Measurements from ENCODE around the gene TSPEAR. TPM values are rescaled to one million over a fixed set of nuclear protein-coding genes. Genes with fewer than 3 reads are reported as not detected.

The TSPEAR gene
- total RNA-seq, 2 donors from 2014 or later, result not detected

GRCh38 chr21:44511219-44511937 is 200.0 kb downstream of the TSPEAR start:
- no peaks in the 10 kb centered on the region for H3K36me3 ChIP-seq
- DNase-seq (ENCODE audit: low spot score), result no peak
- H3K4me1 ChIP-seq (ENCODE audit: control insufficient read depth in 1 of 2, low read depth in 2 of 2), result peaks cover 0 to 6% of the 10 kb centered on the region in 2 donors
- no peak overlapping the region for H3K4me3 ChIP-seq
- no peak overlapping the region for H3K27ac ChIP-seq
- no peaks in the 10 kb centered on the region for H3K27me3 ChIP-seq (replicated peaks; ENCODE audit: insufficient read depth)
- ATAC-seq (ENCODE audit: insufficient number of reproducible peaks, low FRiP score, low read depth), result no peak
- no peaks in the 10 kb centered on the region for H3K9me3 ChIP-seq
- no peak for TF ChIP-seq CTCF (IDR thresholded peaks at IDR 0.05)

GRCh38 chr21:44510508-44511218 is 200.7 kb downstream of the TSPEAR start:
- no peak overlapping the region for H3K27ac ChIP-seq
- no peaks in the 10 kb centered on the region for H3K27me3 ChIP-seq (replicated peaks; ENCODE audit: insufficient read depth)
- H3K4me3 ChIP-seq, result no peak overlapping the region
- peak; percentile 54 for TF ChIP-seq CTCF (IDR thresholded peaks at IDR 0.05)
- no peaks in the 10 kb centered on the region for H3K9me3 ChIP-seq
- H3K4me1 ChIP-seq (ENCODE audit: control insufficient read depth in 1 of 2, low read depth in 2 of 2), result peaks cover 0 to 6% of the 10 kb centered on the region in 2 donors
- no peaks in the 10 kb centered on the region for H3K36me3 ChIP-seq
- ATAC-seq (ENCODE audit: insufficient number of reproducible peaks, low FRiP score, low read depth) (no peak), DNase-seq (ENCODE audit: low spot score) (no peak)

GRCh38 chr21:44510109-44510507 is 201.3 kb downstream of the TSPEAR start:
- H3K27ac ChIP-seq, result no peak overlapping the region
- no peaks in the 10 kb centered on the region for H3K36me3 ChIP-seq
- H3K4me3 ChIP-seq, result no peak overlapping the region
- DNase-seq (ENCODE audit: low spot score) (no peak), ATAC-seq (ENCODE audit: insufficient number of reproducible peaks, low FRiP score, low read depth) (no peak)
- H3K9me3 ChIP-seq, result no peaks in the 10 kb centered on the region
- TF ChIP-seq CTCF (IDR thresholded peaks at IDR 0.05), result no peak
- peaks cover 0 to 6% of the 10 kb centered on the region in 2 donors for H3K4me1 ChIP-seq (ENCODE audit: control insufficient read depth in 1 of 2, low read depth in 2 of 2)
- no peaks in the 10 kb centered on the region for H3K27me3 ChIP-seq (replicated peaks; ENCODE audit: insufficient read depth)

- Histone ChIP-seq H3K4me3 (no peak overlapping the region), H3K9me3 (no peaks in the 10 kb centered on the region), H3K27ac (no peak overlapping the region), H3K27me3 (replicated peaks; ENCODE audit: insufficient read depth) (no peaks in the 10 kb centered on the region), H3K4me1 (ENCODE audit: control insufficient read depth in 1 of 2, low read depth in 2 of 2) (peaks cover 0 to 6% of the 10 kb centered on the region in 2 donors), H3K36me3 (no peaks in the 10 kb centered on the region)
- no peak for ATAC-seq (ENCODE audit: insufficient number of reproducible peaks, low FRiP score, low read depth)
- TF ChIP-seq CTCF (IDR thresholded peaks at IDR 0.05), result no peak
- no peak for DNase-seq (ENCODE audit: low spot score)
Measured at GRCh38 chr21:44509539-44509938, 201.8 kb downstream of the TSPEAR start.

GRCh38 chr21:44508711-44509445 is 202.5 kb downstream of the TSPEAR start:
- DNase-seq (ENCODE audit: low spot score) (no peak), ATAC-seq (ENCODE audit: insufficient number of reproducible peaks, low FRiP score, low read depth) (no peak)
- Histone ChIP-seq H3K27ac (no peak overlapping the region), H3K4me3 (no peak overlapping the region), H3K27me3 (replicated peaks; ENCODE audit: insufficient read depth) (no peaks in the 10 kb centered on the region), H3K9me3 (no peaks in the 10 kb centered on the region), H3K4me1 (ENCODE audit: control insufficient read depth in 1 of 2, low read depth in 2 of 2) (peaks cover 0 to 6% of the 10 kb centered on the region in 2 donors), H3K36me3 (no peaks in the 10 kb centered on the region)
- TF ChIP-seq CTCF (IDR thresholded peaks at IDR 0.05), result no peak
